HG03521 (cell line): Measurements from ENCODE around the gene C4orf50.

Source experiments
- ATAC-seq: cut with Tn5 transposase; IDR thresholded peaks from one replicate; pipeline ENCODE4 v1.9.1; 2021; ENCODE audit warnings: mild to moderate bottlenecking, moderate library complexity; ENCODE audit not compliant: unreplicated experiment

Gene C4orf50

GRCh38 chr4:6018331-6018730, at the start of gene C4orf50:
Gene C4orf50 (minus strand): TSS chr4:6018431.
- no peak for ATAC-seq

- no peak for ATAC-seq
Measured at GRCh38 chr4:6065934-6066590, 47.8 kb upstream of the C4orf50 start.

GRCh38 chr4:6065166-6065565, 46.9 kb upstream of the C4orf50 start:
- ATAC-seq: no peak

GRCh38 chr4:6064383-6064782, 46.2 kb upstream of the C4orf50 start:
- ATAC-seq: no peak

GRCh38 chr4:6063684-6064083, 45.5 kb upstream of the C4orf50 start:
- ATAC-seq: no peak

GRCh38 chr4:6062133-6062532, 43.9 kb upstream of the C4orf50 start:
- no peak for ATAC-seq

GRCh38 chr4:6059375-6059805, 41.2 kb upstream of the C4orf50 start:
- no peak for ATAC-seq

- no peak for ATAC-seq
Measured at GRCh38 chr4:6058531-6059374, 40.5 kb upstream of the C4orf50 start.

GRCh38 chr4:6056976-6057766, 38.9 kb upstream of the C4orf50 start:
- ATAC-seq: no peak

GRCh38 chr4:6055436-6055835, 37.2 kb upstream of the C4orf50 start:
- no peak for ATAC-seq

GRCh38 chr4:6055030-6055429, 36.8 kb upstream of the C4orf50 start:
- no peak for ATAC-seq

GRCh38 chr4:6054162-6054922, 36.1 kb upstream of the C4orf50 start:
- ATAC-seq: no peak

- ATAC-seq: no peak
Measured at GRCh38 chr4:6052679-6053078, 34.4 kb upstream of the C4orf50 start.

- no peak for ATAC-seq
Measured at GRCh38 chr4:6050551-6050950, 32.3 kb upstream of the C4orf50 start.

- ATAC-seq: no peak
Measured at GRCh38 chr4:6049985-6050384, 31.8 kb upstream of the C4orf50 start.

- ATAC-seq: no peak
Measured at GRCh38 chr4:6049278-6049677, 31.0 kb upstream of the C4orf50 start.

- no peak for ATAC-seq
Measured at GRCh38 chr4:6048537-6048936, 30.3 kb upstream of the C4orf50 start.

GRCh38 chr4:6047130-6047673, 29.0 kb upstream of the C4orf50 start:
- ATAC-seq: no peak

GRCh38 chr4:6046526-6047129, 28.4 kb upstream of the C4orf50 start:
- no peak for ATAC-seq

GRCh38 chr4:6044805-6045204, 26.6 kb upstream of the C4orf50 start:
- ATAC-seq: no peak
